Neural crest cell (in vitro differentiated cells): ENCODE data around the gene WDR82. TPM values are rescaled to one million over a fixed set of nuclear protein-coding genes. Genes with fewer than 3 reads are reported as not detected.
A peak's percentile ranks its signal among the peaks of the same experiment; 100 is the strongest.

ENCODE experiments used
- DNase-seq: peaks from one replicate; pipeline ENCODE4 v3.0.0; 2021; ENCODE audit warnings: low read depth, mixed read lengths, low spot score
- H3K27ac Mint-ChIP-seq: one replicate; pipeline ENCODE4 v1.8.0; 2021; ENCODE audit warnings: mild to moderate bottlenecking, mixed read lengths; ENCODE audit not compliant: unreplicated experiment
- H3K27me3 Mint-ChIP-seq: 2 replicates; pipeline ENCODE4 v1.8.0; 2021; ENCODE audit warnings: low read depth, mild to moderate bottlenecking, mixed read lengths
- H3K36me3 Mint-ChIP-seq: 2 replicates; pipeline ENCODE4 v1.8.0; 2021; ENCODE audit warnings: low read depth, mild to moderate bottlenecking, mixed read lengths
- H3K4me1 Mint-ChIP-seq: 2 replicates; pipeline ENCODE4 v1.8.0; 2021; ENCODE audit warnings: mixed read lengths
- H3K4me3 Mint-ChIP-seq: one replicate; pipeline ENCODE4 v1.8.0; 2021; ENCODE audit warnings: mild to moderate bottlenecking, mixed read lengths
- H3K9me3 Mint-ChIP-seq: 2 replicates; pipeline ENCODE4 v1.8.0; 2021; ENCODE audit warnings: mixed read lengths
- long read RNA-seq: library from polyadenylated mRNA; unstranded; transcript quantifications from one replicate; pipeline ENCODE4 v2.0.0, GENCODE V29; 2020
- total RNA-seq: library from RNA; stranded (reverse); gene quantifications from 2 replicates; pipeline ENCODE4 v1.2.1, GENCODE V29; 2021
- TF ChIP-seq, protein P1 (sequence below): fragments of 200-600 bp; sonication (generic); conservative IDR thresholded peaks from 2 replicates; pipeline ENCODE4 v1.5.0; 2021; ENCODE audit warnings: antibody characterized with exemption, mild to moderate bottlenecking

Gene WDR82
- 114 and 119 TPM in 2 replicates for total RNA-seq
- long read RNA-seq, full-length matches to known transcripts = 7 of 20 reads
- long read RNA-seq, partial matches to known transcripts = 2 of 20 reads
- long read RNA-seq, other reads (novel, unspliced or antisense) = 11 of 20 reads

DNA sequence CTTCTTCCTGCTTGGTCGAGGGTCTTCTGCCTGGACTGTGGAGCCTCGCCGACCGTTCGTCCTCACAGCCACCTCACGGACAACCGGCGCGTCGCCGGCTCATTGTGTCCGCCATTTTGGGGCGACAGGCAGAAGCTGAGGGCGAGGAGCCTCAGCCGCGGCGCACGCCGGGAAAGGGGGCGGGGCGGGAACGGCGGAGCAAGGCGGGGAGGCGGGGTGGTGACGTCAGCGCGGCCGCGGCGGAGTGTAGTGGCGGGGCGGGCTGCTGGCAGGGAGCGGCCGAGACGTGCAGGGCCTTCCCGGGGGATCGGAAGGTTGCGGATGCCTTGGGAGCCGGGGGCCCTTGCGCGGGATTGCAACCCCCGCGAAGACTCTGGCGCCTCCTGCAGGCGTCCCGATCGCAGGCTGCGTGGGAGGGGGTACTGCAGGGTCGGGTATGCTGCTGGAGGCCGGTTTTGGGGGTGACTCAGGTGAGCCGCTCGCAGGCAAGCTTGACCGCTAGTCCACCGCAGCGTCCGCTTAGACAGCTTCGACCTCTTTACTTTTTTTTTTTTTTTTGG is at the start of gene WDR82:
WDR82 (minus strand) TSS at position 140 of the 560 bp plus-strand sequence. CDS start 288 bp downstream, outside the sequence.
- Mint-ChIP-seq H3K9me3 (no peaks in the 10 kb centered on the region), H3K27ac (peak within 1 kb of the TSS; percentile 100), H3K4me1 (peaks cover 49% of the 10 kb centered on the region), H3K27me3 (no peaks in the 10 kb centered on the region), H3K4me3 (peak within 1 kb of the TSS; percentile 96), H3K36me3 (peaks cover 15% of the 10 kb centered on the region)
- TF ChIP-seq, protein P1, sequence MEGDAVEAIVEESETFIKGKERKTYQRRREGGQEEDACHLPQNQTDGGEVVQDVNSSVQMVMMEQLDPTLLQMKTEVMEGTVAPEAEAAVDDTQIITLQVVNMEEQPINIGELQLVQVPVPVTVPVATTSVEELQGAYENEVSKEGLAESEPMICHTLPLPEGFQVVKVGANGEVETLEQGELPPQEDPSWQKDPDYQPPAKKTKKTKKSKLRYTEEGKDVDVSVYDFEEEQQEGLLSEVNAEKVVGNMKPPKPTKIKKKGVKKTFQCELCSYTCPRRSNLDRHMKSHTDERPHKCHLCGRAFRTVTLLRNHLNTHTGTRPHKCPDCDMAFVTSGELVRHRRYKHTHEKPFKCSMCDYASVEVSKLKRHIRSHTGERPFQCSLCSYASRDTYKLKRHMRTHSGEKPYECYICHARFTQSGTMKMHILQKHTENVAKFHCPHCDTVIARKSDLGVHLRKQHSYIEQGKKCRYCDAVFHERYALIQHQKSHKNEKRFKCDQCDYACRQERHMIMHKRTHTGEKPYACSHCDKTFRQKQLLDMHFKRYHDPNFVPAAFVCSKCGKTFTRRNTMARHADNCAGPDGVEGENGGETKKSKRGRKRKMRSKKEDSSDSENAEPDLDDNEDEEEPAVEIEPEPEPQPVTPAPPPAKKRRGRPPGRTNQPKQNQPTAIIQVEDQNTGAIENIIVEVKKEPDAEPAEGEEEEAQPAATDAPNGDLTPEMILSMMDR = peak; percentile 66
- DNase-seq = peak; percentile 98

- TF ChIP-seq, protein P1 = no peak
- Mint-ChIP-seq H3K27me3 (no peaks in the 10 kb centered on the region), H3K4me3 (no peak overlapping the region), H3K27ac (no peak overlapping the region), H3K4me1 (no peaks in the 10 kb centered on the region), H3K36me3 (no peaks in the 10 kb centered on the region), H3K9me3 (no peaks in the 10 kb centered on the region)
- DNase-seq = no peak
Measured at GRCh38 chr3:52327486-52328290, 49.2 kb upstream of the WDR82 start.

DNA sequence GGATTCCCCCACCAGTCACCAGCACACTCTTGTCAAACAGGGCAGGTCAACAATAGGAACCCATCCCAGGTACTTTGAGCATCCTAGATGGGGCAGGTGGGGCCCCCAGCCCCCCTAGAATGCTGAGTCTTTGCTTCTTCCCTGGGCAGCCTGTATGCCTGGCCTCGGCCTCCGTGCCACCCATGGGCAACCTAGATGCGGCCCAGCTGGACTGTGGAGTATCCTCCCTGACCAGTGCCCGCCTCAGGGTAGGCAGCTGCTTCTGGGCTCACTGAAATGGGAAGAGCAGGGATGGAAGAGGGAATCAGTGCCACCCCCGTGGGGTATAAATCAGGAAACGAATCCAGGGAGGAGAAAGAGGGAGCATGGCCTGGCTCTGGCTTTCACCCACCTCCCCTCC is 48.5 kb upstream of the WDR82 start:
- H3K27me3 Mint-ChIP-seq = no peaks in the 10 kb centered on the region
- TF ChIP-seq, protein P1 = no peak

DNA sequence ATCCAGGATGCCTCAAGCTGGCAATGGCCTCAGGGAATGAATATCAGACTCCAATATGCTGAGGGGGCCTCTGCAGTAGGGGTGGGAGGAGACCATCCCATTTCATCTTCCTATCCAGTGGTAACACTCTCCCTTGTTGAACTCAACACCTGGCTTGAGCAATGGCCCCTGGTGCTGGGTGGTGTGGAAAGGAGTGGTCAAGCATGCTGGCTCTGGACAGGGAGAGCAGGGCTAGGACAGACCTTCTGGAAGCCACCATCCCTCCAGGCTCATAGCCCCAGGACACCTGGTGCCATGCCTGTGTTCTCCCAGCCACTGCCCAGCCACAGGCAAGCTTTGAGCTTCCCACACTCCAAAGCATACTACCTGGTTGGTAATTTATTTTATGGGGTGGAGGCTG is 47.2 kb upstream of the WDR82 start:
- Mint-ChIP-seq H3K36me3 (no peaks in the 10 kb centered on the region), H3K4me1 (no peaks in the 10 kb centered on the region), H3K9me3 (no peaks in the 10 kb centered on the region), H3K27me3 (no peaks in the 10 kb centered on the region), H3K4me3 (no peak overlapping the region), H3K27ac (no peak overlapping the region)
- TF ChIP-seq, protein P1 = no peak
- DNase-seq = no peak

More for the DNA sequence above, 48.5 kb upstream of the WDR82 start:
- Mint-ChIP-seq H3K9me3 (no peaks in the 10 kb centered on the region), H3K36me3 (no peaks in the 10 kb centered on the region), H3K4me3 (no peak overlapping the region), H3K27ac (no peak overlapping the region), H3K4me1 (no peaks in the 10 kb centered on the region)
- no peak for DNase-seq

DNA sequence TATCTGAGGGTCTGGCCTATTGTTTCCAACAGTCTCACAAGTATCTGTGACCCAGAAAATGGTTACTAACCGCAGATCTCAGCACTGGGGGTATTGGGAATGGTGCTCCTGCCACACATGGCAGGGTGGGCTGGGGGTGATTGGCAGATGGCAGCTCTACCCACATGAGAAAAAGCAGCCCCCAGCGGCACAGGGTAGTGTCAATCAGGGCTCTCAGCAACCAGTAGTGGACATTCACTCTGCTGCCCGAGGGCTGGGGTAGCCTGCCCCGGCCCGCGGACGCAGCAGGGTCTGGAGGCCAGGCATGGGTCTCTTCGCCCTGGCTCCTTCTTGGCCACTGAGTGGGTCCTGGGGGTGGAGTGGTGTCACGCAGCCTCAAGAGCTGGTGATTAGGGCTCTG is 46.2 kb upstream of the WDR82 start:
- H3K4me3 Mint-ChIP-seq = no peak overlapping the region
- no peak overlapping the region for H3K27ac Mint-ChIP-seq
- H3K9me3 Mint-ChIP-seq = no peaks in the 10 kb centered on the region
- no peaks in the 10 kb centered on the region for H3K36me3 Mint-ChIP-seq
- TF ChIP-seq, protein P1 = no peak
- no peaks in the 10 kb centered on the region for H3K4me1 Mint-ChIP-seq
- DNase-seq = no peak
- no peaks in the 10 kb centered on the region for H3K27me3 Mint-ChIP-seq
